ENCODE results near the gene SMARCAL1. TPM values are rescaled to one million over a fixed set of nuclear protein-coding genes. Genes with fewer than 3 reads are reported as not detected.

Gene SMARCAL1
- total RNA-seq, 5 donors from 2014 or later (not counting 1 experiment from before 2014, with no cell fraction given): 17.2 to 30.5 (median 25.4) TPM

GRCh38 chr2:216428618-216429350, 16.5 kb downstream of the SMARCAL1 start:
- WGBS (ENCODE audit: insufficient coverage): 84% methylated on average over 3 of the region's 6 CpGs

GRCh38 chr2:216429428-216429827, 17.1 kb downstream of the SMARCAL1 start:
- no peaks in the 10 kb centered on the region for H3K9me3 Mint-ChIP-seq
- no peak for ATAC-seq (replicated peaks in 1 of 4)
- ChIA-PET POLR2A (no interaction called here), CTCF (no interaction called here)
- H3K36me3 ChIP-seq (ENCODE audit: control insufficient read depth in 2 of 2, extremely low read depth in 1 of 2, insufficient read depth in 1 of 2, low read length in 1 of 2): peaks cover 20 to 85% of the 10 kb centered on the region in 2 donors
- no peaks in the 10 kb centered on the region for H3K9me3 ChIP-seq
- no peak overlapping the region for H3K27ac ChIP-seq (ENCODE audit: low read length)
- 50% methylated on average over 1 of the region's 5 CpGs for WGBS (ENCODE audit: insufficient coverage)
- peaks cover 0 to 4% (median 0%) of the 10 kb centered on the region in 3 donors for H3K4me1 Mint-ChIP-seq
- H3K27me3 ChIP-seq (replicated peaks in 1 of 2; ENCODE audit: control insufficient read depth in 2 of 2, extremely low read depth in 1 of 2, insufficient read depth in 2 of 2, low read length in 1 of 2): no peaks in the 10 kb centered on the region
- no peaks in the 10 kb centered on the region for H3K27me3 Mint-ChIP-seq
- H3K27ac Mint-ChIP-seq: no peak overlapping the region
- no peak overlapping the region for H3K4me3 ChIP-seq (ENCODE audit: control insufficient read depth in 1 of 2, extremely low read depth in 1 of 2, low read length in 1 of 2)
- peaks cover 88% of the 10 kb centered on the region for H3K36me3 Mint-ChIP-seq
- H3K4me1 ChIP-seq (ENCODE audit: control insufficient read depth in 1 of 2, extremely low read depth in 1 of 2, insufficient read depth in 2 of 2, low read length in 2 of 2): no peaks in the 10 kb centered on the region
- no peak for DNase-seq
- no peak overlapping the region for H3K4me3 Mint-ChIP-seq

More at GRCh38 chr2:216428618-216429350, 16.5 kb downstream of the SMARCAL1 start:
- no peaks in the 10 kb centered on the region for H3K27me3 ChIP-seq (replicated peaks in 1 of 2; ENCODE audit: control insufficient read depth in 2 of 2, extremely low read depth in 1 of 2, insufficient read depth in 2 of 2, low read length in 1 of 2)
- peaks cover 25 to 85% of the 10 kb centered on the region in 2 donors for H3K36me3 ChIP-seq (ENCODE audit: control insufficient read depth in 2 of 2, extremely low read depth in 1 of 2, insufficient read depth in 1 of 2, low read length in 1 of 2)
- Mint-ChIP-seq H3K36me3 (peaks cover 90% of the 10 kb centered on the region), H3K27ac (no peak overlapping the region), H3K27me3 (no peaks in the 10 kb centered on the region), H3K4me1 (peaks cover 0 to 4% (median 0%) of the 10 kb centered on the region in 3 donors), H3K4me3 (no peak overlapping the region), H3K9me3 (no peaks in the 10 kb centered on the region)
- no peaks in the 10 kb centered on the region for H3K4me1 ChIP-seq (ENCODE audit: control insufficient read depth in 1 of 2, extremely low read depth in 1 of 2, insufficient read depth in 2 of 2, low read length in 2 of 2)
- ChIA-PET CTCF (no interaction called here), POLR2A (no interaction called here)
- ATAC-seq (replicated peaks in 1 of 4): no peak
- H3K9me3 ChIP-seq: no peaks in the 10 kb centered on the region
- no peak overlapping the region for H3K4me3 ChIP-seq (ENCODE audit: control insufficient read depth in 1 of 2, extremely low read depth in 1 of 2, low read length in 1 of 2)
- DNase-seq: no peak
- H3K27ac ChIP-seq (ENCODE audit: low read length): no peak overlapping the region

GRCh38 chr2:216430811-216431530, 18.7 kb downstream of the SMARCAL1 start:
- H3K9me3 Mint-ChIP-seq: no peaks in the 10 kb centered on the region
- WGBS (ENCODE audit: insufficient coverage): 93% methylated on average over 8 of the region's 13 CpGs
- ChIA-PET CTCF (no interaction called here), POLR2A (no interaction called here)
- ATAC-seq (replicated peaks in 1 of 4) (no peak), DNase-seq (no peak)
- no peak overlapping the region for H3K4me3 Mint-ChIP-seq
- H3K4me1 ChIP-seq (ENCODE audit: control insufficient read depth in 1 of 2, extremely low read depth in 1 of 2, insufficient read depth in 2 of 2, low read length in 2 of 2): no peaks in the 10 kb centered on the region
- H3K36me3 ChIP-seq (ENCODE audit: control insufficient read depth in 2 of 2, extremely low read depth in 1 of 2, insufficient read depth in 1 of 2, low read length in 1 of 2): peaks cover 10 to 85% of the 10 kb centered on the region in 2 donors
- no peaks in the 10 kb centered on the region for H3K27me3 ChIP-seq (replicated peaks in 1 of 2; ENCODE audit: control insufficient read depth in 2 of 2, extremely low read depth in 1 of 2, insufficient read depth in 2 of 2, low read length in 1 of 2)
- peaks cover 86% of the 10 kb centered on the region for H3K36me3 Mint-ChIP-seq
- H3K4me1 Mint-ChIP-seq: peaks cover 0 to 4% (median 0%) of the 10 kb centered on the region in 3 donors
- no peaks in the 10 kb centered on the region for H3K27me3 Mint-ChIP-seq
- H3K4me3 ChIP-seq (ENCODE audit: control insufficient read depth in 1 of 2, extremely low read depth in 1 of 2, low read length in 1 of 2): no peak overlapping the region
- H3K27ac ChIP-seq (ENCODE audit: low read length): no peak overlapping the region
- H3K9me3 ChIP-seq: no peaks in the 10 kb centered on the region
- H3K27ac Mint-ChIP-seq: no peak overlapping the region

- Histone ChIP-seq H3K4me3 (ENCODE audit: control insufficient read depth in 1 of 2, extremely low read depth in 1 of 2, low read length in 1 of 2) (no peak overlapping the region), H3K27me3 (replicated peaks in 1 of 2; ENCODE audit: control insufficient read depth in 2 of 2, extremely low read depth in 1 of 2, insufficient read depth in 2 of 2, low read length in 1 of 2) (no peaks in the 10 kb centered on the region), H3K4me1 (ENCODE audit: control insufficient read depth in 1 of 2, extremely low read depth in 1 of 2, insufficient read depth in 2 of 2, low read length in 2 of 2) (no peaks in the 10 kb centered on the region), H3K36me3 (ENCODE audit: control insufficient read depth in 2 of 2, extremely low read depth in 1 of 2, insufficient read depth in 1 of 2, low read length in 1 of 2) (peaks cover 10 to 87% of the 10 kb centered on the region in 2 donors), H3K27ac (ENCODE audit: low read length) (no peak overlapping the region), H3K9me3 (no peaks in the 10 kb centered on the region)
- H3K4me3 Mint-ChIP-seq: no peak overlapping the region
- DNase-seq (no peak), ATAC-seq (replicated peaks in 1 of 4) (no peak)
- H3K27me3 Mint-ChIP-seq: no peaks in the 10 kb centered on the region
- POLR2A ChIA-PET: no interaction called here
- H3K27ac Mint-ChIP-seq: no peak overlapping the region
- H3K36me3 Mint-ChIP-seq: peaks cover 85% of the 10 kb centered on the region
- CTCF ChIA-PET: no interaction called here
- H3K9me3 Mint-ChIP-seq: no peaks in the 10 kb centered on the region
- H3K4me1 Mint-ChIP-seq: peaks cover 0 to 4% (median 0%) of the 10 kb centered on the region in 3 donors
Measured at GRCh38 chr2:216431531-216431856, 19.2 kb downstream of the SMARCAL1 start.

GRCh38 chr2:216436383-216436782, 24.1 kb downstream of the SMARCAL1 start:
- DNase-seq: no peak
- Histone ChIP-seq H3K36me3 (ENCODE audit: control insufficient read depth in 2 of 2, extremely low read depth in 1 of 2, insufficient read depth in 1 of 2, low read length in 1 of 2) (peaks cover 11 to 70% of the 10 kb centered on the region in 2 donors), H3K4me3 (ENCODE audit: control insufficient read depth in 1 of 2, extremely low read depth in 1 of 2, low read length in 1 of 2) (no peak overlapping the region), H3K27ac (ENCODE audit: low read length) (no peak overlapping the region), H3K9me3 (no peaks in the 10 kb centered on the region), H3K27me3 (replicated peaks in 1 of 2; ENCODE audit: control insufficient read depth in 2 of 2, extremely low read depth in 1 of 2, insufficient read depth in 2 of 2, low read length in 1 of 2) (no peaks in the 10 kb centered on the region), H3K4me1 (ENCODE audit: control insufficient read depth in 1 of 2, extremely low read depth in 1 of 2, insufficient read depth in 2 of 2, low read length in 2 of 2) (no peaks in the 10 kb centered on the region)
- Mint-ChIP-seq H3K27me3 (no peaks in the 10 kb centered on the region), H3K4me1 (no peaks in the 10 kb centered on the region), H3K4me3 (no peak overlapping the region), H3K27ac (no peak overlapping the region), H3K36me3 (peaks cover 76% of the 10 kb centered on the region), H3K9me3 (no peaks in the 10 kb centered on the region)
- ChIA-PET POLR2A (no interaction called here), CTCF (no interaction called here)
- 100% methylated on average over 1 of the region's 2 CpGs for WGBS (ENCODE audit: insufficient coverage)
- ATAC-seq (replicated peaks in 1 of 4): no peak

GRCh38 chr2:216441308-216442010, 29.2 kb downstream of the SMARCAL1 start:
- Histone ChIP-seq H3K36me3 (ENCODE audit: control insufficient read depth in 2 of 2, extremely low read depth in 1 of 2, insufficient read depth in 1 of 2, low read length in 1 of 2) (peaks cover 9 to 46% of the 10 kb centered on the region in 2 donors), H3K9me3 (no peaks in the 10 kb centered on the region), H3K4me3 (ENCODE audit: control insufficient read depth in 1 of 2, extremely low read depth in 1 of 2, low read length in 1 of 2) (no peak overlapping the region), H3K4me1 (ENCODE audit: control insufficient read depth in 1 of 2, extremely low read depth in 1 of 2, insufficient read depth in 2 of 2, low read length in 2 of 2) (no peaks in the 10 kb centered on the region), H3K27me3 (replicated peaks in 1 of 2; ENCODE audit: control insufficient read depth in 2 of 2, extremely low read depth in 1 of 2, insufficient read depth in 2 of 2, low read length in 1 of 2) (no peaks in the 10 kb centered on the region), H3K27ac (ENCODE audit: low read length) (no peak overlapping the region)
- CTCF ChIA-PET: interaction anchor here in 1 of 2 donors (0.6 kb wide), 1 partner anchor 1849 kb away, joined by 3 read pairs; no protein-coding TSS in a partner anchor
- H3K36me3 Mint-ChIP-seq: peaks cover 71% of the 10 kb centered on the region
- H3K9me3 Mint-ChIP-seq: no peaks in the 10 kb centered on the region
- H3K4me3 Mint-ChIP-seq: no peak overlapping the region
- POLR2A ChIA-PET: no interaction called here
- no peak overlapping the region for H3K27ac Mint-ChIP-seq
- no peaks in the 10 kb centered on the region for H3K27me3 Mint-ChIP-seq
- DNase-seq: no peak
- ATAC-seq (replicated peaks in 1 of 4): no peak
- no CpG with 5 or more reads among the region's 3 CpGs for WGBS (ENCODE audit: insufficient coverage)
- H3K4me1 Mint-ChIP-seq: no peaks in the 10 kb centered on the region
